Endothelial cell of umbilical vein (primary cell): Measurements from ENCODE around the gene ADH5. TPM values are rescaled to one million over a fixed set of nuclear protein-coding genes. Genes with fewer than 3 reads are reported as not detected.

Experiments used
- BruUV-seq: library from RNA; stranded (reverse); fragments of 400-500 nt; replicated peaks from 2 replicates; lab custom pipeline; 2021; lab: Mats Ljungman, UMichigan
- CTCF ChIA-PET: fragments of 300-600, 350-600 bp; sonication (Branson Sonifier 250); formaldehyde crosslinking; loops from one replicate; lab custom pipeline; 2021; ENCODE audit warnings: antibody characterized with exemption, inconsistent platforms; lab: Charles Lee
- POLR2A ChIA-PET: fragments of 300-600, 350-600 bp; sonication (Branson Sonifier 250); formaldehyde crosslinking; loops from one replicate; lab custom pipeline; 2021; ENCODE audit warnings: antibody characterized with exemption, inconsistent platforms; lab: Charles Lee
- DNase-seq: peaks from one replicate; pipeline ENCODE4 v3.0.0-alpha.2; 2011; ENCODE audit warnings: low read depth, low spot score
- FAIRE-seq: peaks from 2 replicates; lab custom pipeline; 2011; peaks lifted over from hg19 to GRCh38; lab: Jason Lieb, UNC
- H2AFZ ChIP-seq: 2 replicates; pipeline ENCODE4 v1.6.0; 2012; ENCODE audit warnings: low read depth, low read length, control low read depth, inconsistent platforms
- H3K27ac ChIP-seq: 2 replicates; pipeline ENCODE4 v1.5.1; 2011; ENCODE audit warnings: low read depth, mild to moderate bottlenecking, control low read depth, low read length, moderate library complexity; ENCODE audit not compliant: insufficient read depth
- H3K27me3 ChIP-seq, 2 experiments: 2 replicates each; pipeline versions ENCODE4 v1.6.0 to v1.6.1; 2011; ENCODE audit warnings: low read length in 2 of 2, mixed read lengths in 1 of 2; ENCODE audit not compliant: control insufficient read depth in 2 of 2, insufficient read depth in 2 of 2
- H3K36me3 ChIP-seq, 2 experiments: 2 replicates in 1 of 2; 3 replicates in 1 of 2; pipeline ENCODE4 v1.5.1; 2011; ENCODE audit warnings: low read length in 2 of 2, mild to moderate bottlenecking in 1 of 2, moderate library complexity in 1 of 2; ENCODE audit not compliant: control insufficient read depth in 2 of 2, insufficient read depth in 2 of 2; ENCODE audit errors: extremely low read depth in 1 of 2
- H3K4me1 ChIP-seq: 3 replicates; pipeline ENCODE4 v1.5.1; 2011; ENCODE audit warnings: mild to moderate bottlenecking, low read length; ENCODE audit not compliant: control insufficient read depth, insufficient read depth; ENCODE audit errors: extremely low read depth
- H3K4me2 ChIP-seq: 2 replicates; pipeline ENCODE4 v1.6.1; 2011; ENCODE audit warnings: low read length, control low read depth, mixed read lengths; ENCODE audit not compliant: insufficient read depth
- H3K4me3 ChIP-seq, 3 experiments: fragments of 200-600 bp in 1 of 3; sonication (generic), shearing (Covaris generic) in 1 of 3; replicated peaks in 1 of 3; 2 replicates each; pipeline ENCODE4 v1.5.1; 2011 to 2016; ENCODE audit warnings: control low read depth in 3 of 3, low read length in 3 of 3, mild to moderate bottlenecking in 2 of 3, inconsistent platforms in 1 of 3, low read depth in 1 of 3, moderate library complexity in 1 of 3; ENCODE audit not compliant: insufficient read depth in 1 of 3
- H3K79me2 ChIP-seq: 2 replicates; pipeline ENCODE4 v1.6.0; 2012; ENCODE audit warnings: low read length, inconsistent platforms; ENCODE audit not compliant: control insufficient read depth, insufficient read depth
- H3K9ac ChIP-seq: replicated peaks from 2 replicates; pipeline ENCODE3; 2011; ENCODE audit warnings: low read length, control low read depth; ENCODE audit not compliant: insufficient read depth; ENCODE audit errors: extremely low read depth
- H3K9me1 ChIP-seq: replicated peaks from 3 replicates; pipeline ENCODE4 v1.6.0; 2011; ENCODE audit warnings: mild to moderate bottlenecking, low read length; ENCODE audit not compliant: control insufficient read depth, insufficient read depth; ENCODE audit errors: extremely low read depth
- H3K9me3 ChIP-seq: replicated peaks from 2 replicates; pipeline ENCODE4 v1.5.1; 2012; ENCODE audit warnings: low read length, inconsistent platforms; ENCODE audit not compliant: control insufficient read depth, insufficient read depth
- H4K20me1 ChIP-seq: replicated peaks from 2 replicates; pipeline ENCODE3; 2011; ENCODE audit warnings: mild to moderate bottlenecking, low read length; ENCODE audit not compliant: control insufficient read depth, insufficient read depth; ENCODE audit errors: extremely low read depth
- CTCF ChIP-seq, 2 donors: IDR thresholded peaks; 1 replicate in 1 of 2; 2 replicates in 1 of 2; pipeline ENCODE4 v1.5.1; 2011; ENCODE audit warnings: low read length in 2 of 2, mild to moderate bottlenecking in 2 of 2, moderate library complexity in 2 of 2, control low read depth in 1 of 2, inconsistent platforms in 1 of 2, low read depth in 1 of 2; ENCODE audit not compliant: insufficient read depth in 1 of 2; ENCODE audit errors: extremely low read depth in 1 of 2
- EZH2 ChIP-seq: IDR thresholded peaks from 2 replicates; pipeline ENCODE4 v1.6.1; 2012; ENCODE audit warnings: borderline replicate concordance, low read depth, mild to moderate bottlenecking, moderate library complexity, low read length, inconsistent platforms; ENCODE audit not compliant: severe bottlenecking
- FOS ChIP-seq: IDR thresholded peaks from 2 replicates; pipeline ENCODE4 v1.6.1; 2011; ENCODE audit warnings: mild to moderate bottlenecking, low read length, moderate library complexity, borderline replicate concordance; ENCODE audit not compliant: insufficient read depth
- GATA2 ChIP-seq: IDR thresholded peaks from 2 replicates; pipeline ENCODE4 v1.7.0; 2011; ENCODE audit warnings: low read depth, mild to moderate bottlenecking, moderate library complexity, mixed read lengths, low read length; ENCODE audit not compliant: insufficient read length, insufficient read depth
- JUN ChIP-seq: IDR thresholded peaks from 2 replicates; pipeline ENCODE4 v1.6.1; 2011; ENCODE audit warnings: borderline replicate concordance, low read depth; ENCODE audit not compliant: insufficient read length, insufficient read depth
- MAX ChIP-seq: IDR thresholded peaks from 2 replicates; pipeline ENCODE4 v1.6.1; 2011; ENCODE audit not compliant: insufficient read depth, insufficient read length
- MYC ChIP-seq: IDR thresholded peaks from one replicate; pipeline ENCODE4 v1.6.1; 2011; ENCODE audit warnings: mild to moderate bottlenecking, low read depth, low read length
- POLR2A ChIP-seq: IDR thresholded peaks from 2 replicates; pipeline ENCODE4 v1.6.1; 2012; ENCODE audit warnings: low read depth, mild to moderate bottlenecking, control low read depth, low read length
- POLR2AphosphoS5 ChIP-seq: IDR thresholded peaks from 2 replicates; pipeline ENCODE4 v1.6.1; 2012; ENCODE audit warnings: low read depth, mild to moderate bottlenecking, control low read depth, low read length, moderate library complexity; ENCODE audit not compliant: insufficient read depth
- dilution Hi-C: fragments of 300-500 bp; cut with MboI; formaldehyde crosslinking; loops from one replicate; pipeline ENCODE4 v1.15.0; 2019; ENCODE audit warnings: low sequenced_read_pairs; ENCODE audit not compliant: extremely low pct_ligation_motif_present
- intact Hi-C: fragments of 100-400 bp; cut with micrococcal nuclease; formaldehyde crosslinking; loops from one replicate; pipeline ENCODE4 v1.10.0; 2022
- polyA plus RNA-seq, 4 experiments: library from polyadenylated mRNA; depleted of rRNA in 3 of 4; stranded (reverse) in 3 of 4; unstranded in 1 of 4; fragments of >200 nt; gene quantifications; 2 replicates each; pipeline versions ENCODE4 v1.2.1 to v1.2.3, GENCODE V29; 2011 to 2012; ENCODE audit warnings: missing spikeins in 1 of 4
- total RNA-seq: library from RNA; stranded (reverse); gene quantifications from 2 replicates; pipeline ENCODE4 v1.2.3, GENCODE V29; 2021

The ADH5 gene
- total and polyA plus RNA-seq, 2 donors (not counting 3 experiments of a cell fraction or from before 2014, with no cell fraction given), result 89.2 to 101 TPM

- Histone ChIP-seq H3K4me3 (no peak overlapping the region), H3K36me3 (no peaks in the 10 kb centered on the region), H3K9me3 (no peaks in the 10 kb centered on the region), H3K4me2 (no peak overlapping the region), H3K9me1 (no peaks in the 10 kb centered on the region), H4K20me1 (no peaks in the 10 kb centered on the region), H3K9ac (no peak overlapping the region), H3K27ac (no peak overlapping the region), H2AFZ (no peak overlapping the region), H3K4me1 (peaks cover 8% of the 10 kb centered on the region), H3K79me2 (peaks cover 23% of the 10 kb centered on the region), H3K27me3 (no peaks in the 10 kb centered on the region)
- DNase-seq (no peak), FAIRE-seq (no peak)
- BruUV-seq, result no TSS peak
- dilution Hi-C loops (no loop called here), intact Hi-C loops (no loop called here)
- CTCF ChIA-PET, result interaction anchor here (0.9 to 1.2 kb wide), 2 partner anchors 35 to 96 kb away, joined by 3 read pairs; partner anchors contain the start of gene METAP1
- POLR2A ChIA-PET, result no interaction called here
- TF ChIP-seq MYC, result no peak
- TF ChIP-seq EZH2, result no peak
- TF ChIP-seq MAX, result no peak
- TF ChIP-seq POLR2A, result no peak
- no peak for TF ChIP-seq GATA2
- TF ChIP-seq FOS, result no peak
- TF ChIP-seq POLR2AphosphoS5, result no peak
- no peak for TF ChIP-seq CTCF (IDR thresholded peaks at IDR 0.05; ENCODE audit: extremely low read depth in 1 of 2, insufficient read depth in 1 of 2, low read depth in 1 of 2, low read length in 2 of 2)
- no peak for TF ChIP-seq JUN
These were observed 2.6 kb upstream of the ADH5 start for GRCh38 chr4:99091216-99091575.
